Lower lobe of right lung (tissue), 2 donors: Measurements from ENCODE around the gene PNCK. TPM values are rescaled to one million over a fixed set of nuclear protein-coding genes. Genes with fewer than 3 reads are reported as not detected.

ENCODE experiments used
- ATAC-seq, 2 donors: fragments of 200-7000 bp; cut with Tn5 transposase; one replicate each; pipeline ENCODE4 v1.9.1; 2020 to 2022; ENCODE audit warnings: mild to moderate bottlenecking in 2 of 2, moderate library complexity in 2 of 2
- DNase-seq: peaks from one replicate; pipeline ENCODE4 v3.0.0-alpha.2; 2020
- H3K27ac ChIP-seq: fragments of 200-600 bp; one replicate; pipeline ENCODE4 v1.8.0; 2022
- H3K27me3 ChIP-seq: fragments of 200-600 bp; one replicate; pipeline ENCODE4 v1.8.0; 2022; ENCODE audit warnings: low read depth
- H3K36me3 ChIP-seq: fragments of 200-600 bp; one replicate; pipeline ENCODE4 v1.8.0; 2022; ENCODE audit warnings: mild to moderate bottlenecking
- H3K4me1 ChIP-seq: fragments of 200-600 bp; one replicate; pipeline ENCODE4 v1.8.0; 2022
- H3K4me3 ChIP-seq: fragments of 200-600 bp; one replicate; pipeline ENCODE4 v1.8.0; 2022; ENCODE audit warnings: mild to moderate bottlenecking
- H3K9me3 ChIP-seq: fragments of 200-600 bp; one replicate; pipeline ENCODE4 v1.8.0; 2022
- CTCF ChIP-seq: fragments of 200-600 bp; IDR thresholded peaks from one replicate; pipeline ENCODE4 v1.8.0; 2022; ENCODE audit warnings: antibody characterized with exemption, mild to moderate bottlenecking
- intact Hi-C: fragments of 100-400 bp; cut with DNase I; formaldehyde crosslinking; loops from one replicate; pipeline ENCODE4 v1.11.0; 2022
- total RNA-seq: library from RNA; stranded (reverse); fragmentation: NEBNext Ultra II Directional; extraction: Animal tissue kit (Norgen Biotek cat#: 25700); gene quantifications from one replicate; pipeline ENCODE4 v1.2.1, GENCODE V29; 2021
- donor health status: DM: no; HTN: yes; CAD: no; lungs with severe emphysema.

The PNCK gene
- total RNA-seq, 1 donor from 2014 or later = not detected

DNA sequence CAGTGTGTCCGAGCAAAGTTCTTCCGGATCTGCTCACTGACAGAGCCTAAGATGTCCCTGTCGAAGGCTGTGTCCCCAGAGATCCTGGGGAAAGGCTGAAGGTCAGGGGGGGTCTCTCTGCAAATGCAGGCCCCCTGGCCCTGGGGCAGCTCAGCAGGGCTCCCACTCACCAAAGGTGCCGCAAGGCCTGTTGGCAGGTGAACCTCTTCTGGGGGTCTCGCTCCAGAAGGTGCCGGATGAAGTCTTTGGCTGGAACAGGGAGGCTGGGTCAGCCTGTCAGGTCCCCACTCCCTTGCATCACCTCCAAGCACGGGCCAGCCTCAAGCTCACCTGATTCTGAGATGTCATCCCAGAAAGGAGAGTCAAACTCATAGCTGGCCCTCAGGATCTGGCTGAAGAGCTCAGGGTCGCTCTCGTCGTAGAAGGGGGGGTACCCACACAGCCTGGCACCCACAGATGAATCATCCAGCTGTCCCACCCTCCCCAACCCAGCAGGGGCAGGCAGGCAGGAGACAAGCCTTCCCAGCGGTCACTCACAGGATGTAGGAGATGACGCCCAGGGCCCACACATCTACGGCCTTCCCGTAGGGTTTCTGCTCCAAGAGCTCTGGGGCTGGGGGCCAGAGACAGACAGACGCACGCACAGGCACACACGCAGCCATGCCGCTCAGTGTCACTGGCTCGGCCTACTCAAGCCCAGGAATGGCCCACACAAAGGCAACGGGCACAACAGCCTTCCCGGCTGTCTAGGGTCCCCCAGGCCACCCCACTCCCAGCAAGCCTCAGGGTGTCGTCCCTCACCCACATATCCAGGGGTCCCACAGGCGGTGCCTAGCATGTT is 2.6 kb downstream of the PNCK start:
- DNase-seq = no peak
- TF ChIP-seq CTCF = no peak
- no peaks in the 10 kb centered on the region for H3K9me3 ChIP-seq
- H3K4me1 ChIP-seq = no peaks in the 10 kb centered on the region
- peaks cover 5% of the 10 kb centered on the region for H3K27me3 ChIP-seq
- H3K27ac ChIP-seq = no peak overlapping the region
- no peaks in the 10 kb centered on the region for H3K36me3 ChIP-seq
- ATAC-seq = no peak
- intact Hi-C loops = no loop called here
- H3K4me3 ChIP-seq = no peak overlapping the region

DNA sequence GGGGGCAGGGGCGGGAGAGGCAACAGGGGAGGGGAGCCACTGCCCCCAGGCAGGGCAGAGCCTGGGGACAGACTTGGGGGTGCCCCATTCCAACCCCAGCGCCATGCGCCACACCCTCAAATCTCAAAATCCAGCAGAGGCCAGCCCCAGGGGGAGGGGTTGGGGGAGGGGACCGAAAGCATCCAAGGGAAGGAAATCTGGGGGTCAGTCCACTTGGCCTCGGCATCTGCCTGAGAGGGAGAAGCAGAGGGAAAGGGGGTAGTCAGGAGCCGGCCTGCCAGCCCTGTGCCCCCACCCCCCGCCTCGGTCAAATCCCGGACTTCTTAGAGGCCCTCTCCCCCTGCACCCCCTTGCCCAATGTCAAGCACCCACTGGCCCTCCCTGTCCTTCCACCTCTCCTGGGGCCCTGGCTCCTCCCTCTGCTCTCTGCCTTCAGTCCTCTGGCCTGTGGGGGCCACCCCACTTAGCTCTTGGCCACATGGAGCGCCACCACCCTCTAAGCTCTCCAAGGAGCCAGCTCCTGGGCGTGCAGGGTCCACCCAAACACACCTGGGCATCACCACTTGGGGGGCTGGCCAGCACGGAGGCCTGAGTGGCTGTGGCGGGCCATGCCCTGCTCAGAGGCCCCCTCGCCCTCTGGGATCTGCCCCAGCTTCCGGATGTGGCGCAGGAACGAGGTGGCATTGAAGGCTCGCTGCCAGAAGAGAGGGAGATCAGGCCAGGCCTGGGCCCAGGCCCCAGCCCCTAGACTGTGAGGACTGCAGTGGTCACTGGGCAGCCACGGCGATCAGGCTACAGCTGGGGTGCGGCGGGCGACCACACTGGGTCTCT is 3.5 kb downstream of the PNCK start:
- H3K9me3 ChIP-seq = no peaks in the 10 kb centered on the region
- intact Hi-C loops = no loop called here
- DNase-seq (no peak), ATAC-seq (no peak)
- no peaks in the 10 kb centered on the region for H3K4me1 ChIP-seq
- H3K27ac ChIP-seq = no peak overlapping the region
- no peak for TF ChIP-seq CTCF
- peaks cover 5% of the 10 kb centered on the region for H3K27me3 ChIP-seq
- no peaks in the 10 kb centered on the region for H3K36me3 ChIP-seq
- no peak overlapping the region for H3K4me3 ChIP-seq

DNA sequence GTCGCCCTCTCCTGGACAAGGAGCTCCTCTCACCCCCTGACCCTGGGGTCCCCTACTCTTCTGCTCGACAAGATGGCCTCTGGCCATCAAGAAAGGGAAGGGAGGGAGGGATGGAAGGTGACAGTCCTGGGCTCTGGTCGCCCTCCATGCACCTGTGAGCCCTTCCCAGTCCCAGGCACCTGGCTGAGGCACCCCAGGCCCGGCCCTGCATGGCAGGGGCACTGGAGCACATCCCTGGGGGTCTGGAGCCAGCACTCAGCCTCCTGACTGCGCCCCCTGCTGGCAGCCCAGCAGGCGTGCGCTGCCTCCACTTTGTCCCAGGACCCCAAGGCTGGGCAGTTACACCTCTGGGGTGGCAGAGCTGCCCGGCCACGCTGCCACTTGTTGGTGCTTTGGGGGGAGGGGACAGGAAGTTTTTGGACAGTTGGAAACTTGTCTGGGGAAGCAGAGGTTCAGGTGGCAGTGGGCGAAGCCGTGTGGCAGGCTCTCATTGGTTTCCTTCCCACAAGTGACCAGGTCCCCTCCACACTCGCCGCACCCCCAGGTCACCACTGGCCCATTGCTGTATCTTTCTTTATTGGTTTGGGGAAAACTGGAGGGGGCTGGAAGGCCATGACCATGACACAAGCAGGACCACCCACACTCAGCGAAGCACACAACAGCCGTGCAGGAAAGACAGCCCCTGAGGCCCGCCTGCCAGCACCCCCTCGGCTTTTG is 4.3 kb downstream of the PNCK start:
- TF ChIP-seq CTCF = peak; percentile 77
- Histone ChIP-seq H3K9me3 (no peaks in the 10 kb centered on the region), H3K4me3 (no peak overlapping the region), H3K27me3 (peaks cover 4% of the 10 kb centered on the region), H3K36me3 (no peaks in the 10 kb centered on the region), H3K4me1 (no peaks in the 10 kb centered on the region), H3K27ac (no peak overlapping the region)
- ATAC-seq (peak in 1 of 2 donors; percentile 22), DNase-seq (no peak)
- intact Hi-C loops = no loop called here

- no peak for ATAC-seq
- DNase-seq = no peak
- no peaks in the 10 kb centered on the region for H3K9me3 ChIP-seq
- intact Hi-C loops = no loop called here
- no peaks in the 10 kb centered on the region for H3K27me3 ChIP-seq
- H3K27ac ChIP-seq = no peak overlapping the region
- no peaks in the 10 kb centered on the region for H3K36me3 ChIP-seq
- H3K4me1 ChIP-seq = no peaks in the 10 kb centered on the region
- no peak for TF ChIP-seq CTCF
- H3K4me3 ChIP-seq = no peak overlapping the region
Measured at GRCh38 chrX:153668423-153669173, 5.0 kb downstream of the PNCK start.

DNA sequence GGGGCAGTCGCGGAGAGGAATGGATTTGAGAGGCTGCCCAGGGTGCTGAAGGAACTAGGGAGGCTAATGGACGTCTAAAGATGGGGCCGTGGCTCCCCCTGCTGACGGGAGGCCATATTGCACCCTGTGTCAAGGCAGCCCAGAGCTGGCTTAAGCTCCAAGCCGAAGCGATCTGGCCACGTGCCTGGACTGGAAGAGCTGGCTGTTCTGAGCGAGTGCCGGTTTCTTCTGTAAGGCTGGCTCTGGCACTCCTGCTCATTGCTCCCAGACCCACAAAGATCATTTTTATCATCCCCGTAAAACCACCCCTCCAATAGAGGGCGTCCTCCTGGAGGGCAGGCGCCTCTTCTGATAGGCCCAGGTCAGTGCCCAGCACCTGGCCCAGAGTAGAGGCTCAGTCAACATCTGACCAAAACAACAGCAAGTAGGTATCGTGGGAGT is 5.6 kb downstream of the PNCK start:
- H3K27me3 ChIP-seq = no peaks in the 10 kb centered on the region
- no peak overlapping the region for H3K4me3 ChIP-seq
- H3K9me3 ChIP-seq = no peaks in the 10 kb centered on the region
- no peaks in the 10 kb centered on the region for H3K36me3 ChIP-seq
- ATAC-seq (peak; percentile 81 to 94), DNase-seq (peak; percentile 83)
- no peak overlapping the region for H3K27ac ChIP-seq
- intact Hi-C loops = no loop called here
- no peaks in the 10 kb centered on the region for H3K4me1 ChIP-seq
- peak; percentile 71 for TF ChIP-seq CTCF
